ENCODE results near the gene REEP1.
A peak's percentile ranks its signal among the peaks of the same experiment; 100 is the strongest.

The REEP1 gene

DNA sequence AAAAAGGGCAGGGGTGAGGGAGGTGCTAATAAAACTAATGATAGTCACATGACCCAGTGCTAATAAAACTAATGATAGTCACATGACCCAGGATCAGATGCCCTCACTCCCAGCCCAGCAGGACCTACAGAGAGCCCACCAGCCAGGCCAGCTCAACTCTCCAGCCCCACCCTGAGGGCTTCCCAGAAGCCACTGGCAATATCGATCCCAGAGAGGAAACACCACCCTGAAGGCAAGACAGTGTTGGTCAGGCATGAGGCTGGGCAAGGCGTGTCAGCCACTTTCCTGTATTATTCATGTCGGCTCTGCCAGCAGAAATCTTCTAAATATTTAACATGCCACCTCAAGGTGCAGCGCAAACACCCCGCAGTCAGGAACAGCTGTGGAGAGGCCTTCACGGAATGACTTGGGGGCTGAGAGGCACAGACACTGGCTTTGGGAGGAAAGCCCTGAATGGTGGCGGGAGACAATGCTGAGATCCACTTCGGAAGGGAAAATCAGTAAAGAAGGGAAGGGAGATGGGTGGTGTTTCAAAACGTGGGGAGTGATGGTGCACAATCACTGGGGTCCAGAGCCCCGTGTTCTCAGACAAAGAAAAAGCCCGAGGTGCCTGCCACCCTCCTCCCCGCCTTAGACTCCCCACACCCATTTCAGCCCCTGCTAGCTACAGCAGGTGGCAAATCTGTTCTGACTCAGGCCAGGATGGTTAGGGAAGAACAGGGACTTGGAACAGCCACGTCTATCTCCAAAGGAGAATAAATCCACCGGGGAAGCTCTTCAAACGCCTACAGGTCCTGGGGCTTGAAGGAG lies 1.4 kb downstream of the REEP1 start:
- H3K27ac ChIP-seq (ENCODE audit: low read depth, low read length), result no peak overlapping the region
- no peaks in the 10 kb centered on the region for H3K4me1 ChIP-seq (ENCODE audit: control insufficient read depth, low read depth, low read length)
- no peak overlapping the region for H3K18ac ChIP-seq (ENCODE audit: low read length)
- DNase-seq, result no peak
- peaks cover 28% of the 10 kb centered on the region for H3K27me3 ChIP-seq (ENCODE audit: insufficient read depth, low read length, poor library complexity)
- no peaks in the 10 kb centered on the region for H3K79me1 ChIP-seq (ENCODE audit: low read length)
- no peak overlapping the region for H2BK120ac ChIP-seq (ENCODE audit: low read depth, low read length)
- no peak overlapping the region for H3K4me3 ChIP-seq (ENCODE audit: low read length)
- no peak overlapping the region for H4K5ac ChIP-seq (ENCODE audit: low read length)
- no peaks in the 10 kb centered on the region for H3K36me3 ChIP-seq (ENCODE audit: control insufficient read depth, insufficient read depth, low read length)
- no peak overlapping the region for H2AK5ac ChIP-seq (ENCODE audit: low read length)
- H2BK5ac ChIP-seq (ENCODE audit: low read length), result no peak overlapping the region
- no peak overlapping the region for H3K56ac ChIP-seq (ENCODE audit: low read length)
- no peak overlapping the region for H4K8ac ChIP-seq (ENCODE audit: low read depth, low read length)
- no peaks in the 10 kb centered on the region for H3K79me2 ChIP-seq (ENCODE audit: control insufficient read depth, insufficient read depth, low read length)
- H3K23ac ChIP-seq (ENCODE audit: low read length), result peak overlapping the region; percentile 66
- H3K4me2 ChIP-seq (ENCODE audit: low read length), result no peak overlapping the region
- no peak overlapping the region for H3K9ac ChIP-seq (ENCODE audit: low read length)
- no peak overlapping the region for H2BK15ac ChIP-seq (replicated peaks; ENCODE audit: low read depth)
- no CpG with 5 or more reads among the region's 15 CpGs for WGBS (ENCODE audit: extremely low coverage, insufficient coverage, low lambda C conversion rate)
- H3K4ac ChIP-seq (ENCODE audit: low read depth, low read length), result no peak overlapping the region

GRCh38 chr2:86333378-86333777 lies 4.0 kb downstream of the REEP1 start:
- H2BK15ac ChIP-seq (replicated peaks; ENCODE audit: low read depth), result no peak overlapping the region
- H3K4me1 ChIP-seq (ENCODE audit: control insufficient read depth, low read depth, low read length), result no peaks in the 10 kb centered on the region
- H3K27me3 ChIP-seq (ENCODE audit: insufficient read depth, low read length, poor library complexity), result peaks cover 16% of the 10 kb centered on the region
- no peak overlapping the region for H3K56ac ChIP-seq (ENCODE audit: low read length)
- no peak overlapping the region for H3K4me2 ChIP-seq (ENCODE audit: low read length)
- no peak overlapping the region for H3K9ac ChIP-seq (ENCODE audit: low read length)
- no peak overlapping the region for H3K4me3 ChIP-seq (ENCODE audit: low read length)
- H3K27ac ChIP-seq (ENCODE audit: low read depth, low read length), result no peak overlapping the region
- no peak overlapping the region for H3K4ac ChIP-seq (ENCODE audit: low read depth, low read length)
- H4K5ac ChIP-seq (ENCODE audit: low read length), result no peak overlapping the region
- H4K8ac ChIP-seq (ENCODE audit: low read depth, low read length), result no peak overlapping the region
- H3K18ac ChIP-seq (ENCODE audit: low read length), result no peak overlapping the region
- H3K79me1 ChIP-seq (ENCODE audit: low read length), result no peaks in the 10 kb centered on the region
- WGBS (ENCODE audit: extremely low coverage, insufficient coverage, low lambda C conversion rate), result no CpG with 5 or more reads among the region's 2 CpGs
- no peak overlapping the region for H2BK5ac ChIP-seq (ENCODE audit: low read length)
- no peaks in the 10 kb centered on the region for H3K79me2 ChIP-seq (ENCODE audit: control insufficient read depth, insufficient read depth, low read length)
- no peak overlapping the region for H3K23ac ChIP-seq (ENCODE audit: low read length)
- H3K36me3 ChIP-seq (ENCODE audit: control insufficient read depth, insufficient read depth, low read length), result no peaks in the 10 kb centered on the region
- DNase-seq, result no peak
- H2AK5ac ChIP-seq (ENCODE audit: low read length), result no peak overlapping the region
- H2BK120ac ChIP-seq (ENCODE audit: low read depth, low read length), result no peak overlapping the region

GRCh38 chr2:86332654-86333053 lies 4.8 kb downstream of the REEP1 start:
- no peak overlapping the region for H3K18ac ChIP-seq (ENCODE audit: low read length)
- H3K23ac ChIP-seq (ENCODE audit: low read length), result no peak overlapping the region
- no peak for DNase-seq

DNA sequence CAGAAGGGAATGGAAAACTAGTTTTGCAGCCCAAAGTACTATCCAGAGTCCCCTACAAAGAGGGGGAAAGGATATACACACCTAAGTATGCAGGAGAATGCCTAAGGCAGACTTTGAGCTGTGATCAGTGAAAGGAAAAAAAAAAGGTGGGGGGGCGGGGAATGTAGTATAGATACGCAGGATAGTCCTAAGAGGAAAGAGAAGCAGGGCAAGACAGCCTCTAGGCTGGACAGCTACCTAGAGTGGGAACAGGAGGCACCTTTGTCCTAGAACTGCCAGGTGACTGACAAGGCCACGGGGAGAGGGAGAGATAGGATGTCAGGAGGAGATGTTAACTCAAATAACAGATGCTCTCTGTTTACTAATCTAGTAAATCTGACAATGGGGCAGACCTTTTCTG lies 6.0 kb downstream of the REEP1 start:
- H2BK15ac ChIP-seq (replicated peaks; ENCODE audit: low read depth), result no peak overlapping the region
- H3K79me1 ChIP-seq (ENCODE audit: low read length), result no peaks in the 10 kb centered on the region
- H3K18ac ChIP-seq (ENCODE audit: low read length), result no peak overlapping the region
- no peak overlapping the region for H3K4ac ChIP-seq (ENCODE audit: low read depth, low read length)
- no peak overlapping the region for H3K23ac ChIP-seq (ENCODE audit: low read length)
- no peaks in the 10 kb centered on the region for H3K36me3 ChIP-seq (ENCODE audit: control insufficient read depth, insufficient read depth, low read length)
- H4K8ac ChIP-seq (ENCODE audit: low read depth, low read length), result no peak overlapping the region
- no peaks in the 10 kb centered on the region for H3K79me2 ChIP-seq (ENCODE audit: control insufficient read depth, insufficient read depth, low read length)
- H3K4me3 ChIP-seq (ENCODE audit: low read length), result no peak overlapping the region
- no CpG with 5 or more reads among the region's 3 CpGs for WGBS (ENCODE audit: extremely low coverage, insufficient coverage, low lambda C conversion rate)
- no peak overlapping the region for H3K9ac ChIP-seq (ENCODE audit: low read length)
- H3K4me2 ChIP-seq (ENCODE audit: low read length), result no peak overlapping the region
- no peak overlapping the region for H2BK5ac ChIP-seq (ENCODE audit: low read length)
- DNase-seq, result no peak
- H2BK120ac ChIP-seq (ENCODE audit: low read depth, low read length), result no peak overlapping the region
- H3K4me1 ChIP-seq (ENCODE audit: control insufficient read depth, low read depth, low read length), result no peaks in the 10 kb centered on the region
- H3K27ac ChIP-seq (ENCODE audit: low read depth, low read length), result no peak overlapping the region
- no peak overlapping the region for H3K56ac ChIP-seq (ENCODE audit: low read length)
- H4K5ac ChIP-seq (ENCODE audit: low read length), result no peak overlapping the region
- H2AK5ac ChIP-seq (ENCODE audit: low read length), result no peak overlapping the region
- peaks cover 6% of the 10 kb centered on the region for H3K27me3 ChIP-seq (ENCODE audit: insufficient read depth, low read length, poor library complexity)

More at GRCh38 chr2:86332654-86333053, 4.8 kb downstream of the REEP1 start:
- no peak overlapping the region for H3K56ac ChIP-seq (ENCODE audit: low read length)
- no peaks in the 10 kb centered on the region for H3K4me1 ChIP-seq (ENCODE audit: control insufficient read depth, low read depth, low read length)
- no peak overlapping the region for H4K8ac ChIP-seq (ENCODE audit: low read depth, low read length)
- H3K4ac ChIP-seq (ENCODE audit: low read depth, low read length), result no peak overlapping the region
- no peak overlapping the region for H3K4me2 ChIP-seq (ENCODE audit: low read length)
- no peak overlapping the region for H2AK5ac ChIP-seq (ENCODE audit: low read length)
- H2BK15ac ChIP-seq (replicated peaks; ENCODE audit: low read depth), result no peak overlapping the region
- H3K79me2 ChIP-seq (ENCODE audit: control insufficient read depth, insufficient read depth, low read length), result no peaks in the 10 kb centered on the region
- WGBS (ENCODE audit: extremely low coverage, insufficient coverage, low lambda C conversion rate), result no CpG with 5 or more reads among the region's 1 CpG
- peaks cover 12% of the 10 kb centered on the region for H3K27me3 ChIP-seq (ENCODE audit: insufficient read depth, low read length, poor library complexity)
- no peaks in the 10 kb centered on the region for H3K79me1 ChIP-seq (ENCODE audit: low read length)
- no peak overlapping the region for H2BK5ac ChIP-seq (ENCODE audit: low read length)
- no peak overlapping the region for H2BK120ac ChIP-seq (ENCODE audit: low read depth, low read length)
- no peak overlapping the region for H3K9ac ChIP-seq (ENCODE audit: low read length)
- no peak overlapping the region for H3K27ac ChIP-seq (ENCODE audit: low read depth, low read length)
- no peak overlapping the region for H4K5ac ChIP-seq (ENCODE audit: low read length)
- no peaks in the 10 kb centered on the region for H3K36me3 ChIP-seq (ENCODE audit: control insufficient read depth, insufficient read depth, low read length)
- H3K4me3 ChIP-seq (ENCODE audit: low read length), result no peak overlapping the region

DNA sequence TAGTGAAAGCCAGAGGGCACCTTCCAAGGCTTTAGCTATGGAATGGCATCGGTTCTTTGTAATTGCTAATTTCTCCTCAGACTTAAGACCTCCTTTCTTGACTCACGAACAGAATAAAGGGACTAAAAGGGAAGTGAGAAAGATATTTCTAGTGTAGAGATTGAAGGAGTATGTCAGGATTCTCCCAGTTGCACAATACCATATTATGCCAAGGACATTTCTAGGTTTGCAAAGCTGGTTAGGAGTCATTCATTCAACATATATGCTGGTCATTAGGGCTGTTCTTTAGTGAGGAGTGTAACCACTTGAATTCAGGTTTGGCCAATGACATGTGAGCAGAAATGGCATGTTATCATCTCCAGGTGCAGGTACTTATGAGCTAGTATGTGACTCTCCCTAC lies 7.4 kb downstream of the REEP1 start:
- Histone ChIP-seq H3K4me3 (ENCODE audit: low read length) (no peak overlapping the region), H3K27me3 (ENCODE audit: insufficient read depth, low read length, poor library complexity) (no peaks in the 10 kb centered on the region), H2BK5ac (ENCODE audit: low read length) (no peak overlapping the region), H4K5ac (ENCODE audit: low read length) (no peak overlapping the region), H3K56ac (ENCODE audit: low read length) (no peak overlapping the region), H3K4me1 (ENCODE audit: control insufficient read depth, low read depth, low read length) (no peaks in the 10 kb centered on the region), H2BK15ac (replicated peaks; ENCODE audit: low read depth) (no peak overlapping the region), H3K23ac (ENCODE audit: low read length) (no peak overlapping the region), H3K36me3 (ENCODE audit: control insufficient read depth, insufficient read depth, low read length) (no peaks in the 10 kb centered on the region), H2AK5ac (ENCODE audit: low read length) (no peak overlapping the region), H4K8ac (ENCODE audit: low read depth, low read length) (no peak overlapping the region), H3K4me2 (ENCODE audit: low read length) (no peak overlapping the region), H3K79me1 (ENCODE audit: low read length) (no peaks in the 10 kb centered on the region), H3K4ac (ENCODE audit: low read depth, low read length) (no peak overlapping the region), H3K27ac (ENCODE audit: low read depth, low read length) (no peak overlapping the region), H3K79me2 (ENCODE audit: control insufficient read depth, insufficient read depth, low read length) (no peaks in the 10 kb centered on the region), H3K18ac (ENCODE audit: low read length) (no peak overlapping the region), H2BK120ac (ENCODE audit: low read depth, low read length) (no peak overlapping the region), H3K9ac (ENCODE audit: low read length) (no peak overlapping the region)
- no peak for DNase-seq
- WGBS (ENCODE audit: extremely low coverage, insufficient coverage, low lambda C conversion rate), result no CpG with 5 or more reads among the region's 2 CpGs

All from mesendoderm (in vitro differentiated cells).